VCaP (cell line): ENCODE measurements around the gene DDX23.

Experiments
- H3K27ac ChIP-seq: fragments of 450-650 bp; 2 replicates; pipeline ENCODE4 v1.5.1; 2017
- CTCF ChIP-seq: fragments of 450-650 bp; conservative IDR thresholded peaks from 2 replicates; pipeline ENCODE4 v1.5.1; 2017; ENCODE audit warnings: mild to moderate bottlenecking, moderate library complexity

DDX23 gene

GRCh38 chr12:48781750-48782456 is 70.1 kb downstream of the DDX23 start:
- no peak for TF ChIP-seq CTCF
- peak overlapping the region; percentile 65 for H3K27ac ChIP-seq

GRCh38 chr12:48780381-48781025 is 71.5 kb downstream of the DDX23 start:
- no peak for TF ChIP-seq CTCF
- H3K27ac ChIP-seq: peak overlapping the region; percentile 65

- no peak for TF ChIP-seq CTCF
- peak overlapping the region; percentile 65; the same call in 1 of the 2 replicates for H3K27ac ChIP-seq
These were observed 72.1 kb downstream of the DDX23 start for GRCh38 chr12:48779869-48780268.
